CD14-positive monocyte (primary cell): ENCODE measurements around the gene CBX2. TPM values are rescaled to one million over a fixed set of nuclear protein-coding genes. Genes with fewer than 3 reads are reported as not detected.
A peak's percentile ranks its signal among the peaks of the same experiment; 100 is the strongest.

Experiments used
- DNase-seq, 3 donors: peaks; one replicate each; pipeline ENCODE4 v3.0.0-alpha.2; 2011 to 2022
- H2AFZ ChIP-seq: 2 replicates; pipeline ENCODE4 v1.6.0; 2012; ENCODE audit warnings: mild to moderate bottlenecking, low read depth, low read length, inconsistent platforms; ENCODE audit not compliant: insufficient read depth, poor library complexity, severe bottlenecking
- H3K27ac ChIP-seq, 2 donors: 1 replicate in 1 of 2; 2 replicates in 1 of 2; pipeline ENCODE4 v1.5.1; 2012 to 2013; ENCODE audit warnings: low read length in 2 of 2, control low read depth in 1 of 2, inconsistent platforms in 1 of 2, low read depth in 1 of 2, mild to moderate bottlenecking in 1 of 2
- H3K27me3 ChIP-seq, 2 donors: one replicate each; pipeline versions ENCODE4 v1.6.0 to v1.6.1; 2011 to 2013; ENCODE audit warnings: low read length in 2 of 2; ENCODE audit not compliant: control insufficient read depth in 2 of 2, insufficient read depth in 2 of 2
- H3K36me3 ChIP-seq, 2 donors: replicated peaks in 1 of 2; 1 replicate in 1 of 2; 2 replicates in 1 of 2; pipeline versions ENCODE4 v1.5.1 to v1.6.1; 2012 to 2013; ENCODE audit warnings: low read length in 2 of 2, control low read depth in 1 of 2, inconsistent platforms in 1 of 2, mild to moderate bottlenecking in 1 of 2; ENCODE audit not compliant: insufficient read depth in 2 of 2, control insufficient read depth in 1 of 2
- H3K4me1 ChIP-seq, 2 donors: 1 replicate in 1 of 2; 2 replicates in 1 of 2; pipeline versions ENCODE4 v1.5.1 to v1.6.1; 2012 to 2013; ENCODE audit warnings: low read length in 2 of 2, control low read depth in 1 of 2, inconsistent platforms in 1 of 2, mild to moderate bottlenecking in 1 of 2, moderate library complexity in 1 of 2; ENCODE audit not compliant: insufficient read depth in 2 of 2, control insufficient read depth in 1 of 2
- H3K4me2 ChIP-seq: replicated peaks from 2 replicates; pipeline ENCODE3; 2012; ENCODE audit warnings: low read length, moderate library complexity, mild to moderate bottlenecking; ENCODE audit not compliant: poor library complexity, severe bottlenecking; ENCODE audit errors: extremely low read depth
- H3K4me3 ChIP-seq, 3 experiments: fragments of 200-600 bp in 1 of 3; sonication (generic) in 1 of 3; replicated peaks in 1 of 3; 1 replicate in 2 of 3; 2 replicates in 1 of 3; pipeline ENCODE4 v1.5.1; 2011 to 2013; ENCODE audit warnings: low read length in 3 of 3, mild to moderate bottlenecking in 3 of 3, control low read depth in 2 of 3, low read depth in 2 of 3, inconsistent platforms in 1 of 3, moderate library complexity in 1 of 3
- H3K79me2 ChIP-seq: 2 replicates; pipeline ENCODE4 v1.6.0; 2012; ENCODE audit warnings: mild to moderate bottlenecking, control low read depth, inconsistent platforms, low read length, moderate library complexity; ENCODE audit not compliant: insufficient read depth
- H3K9ac ChIP-seq: 2 replicates; pipeline ENCODE4 v1.6.0; 2017; ENCODE audit warnings: low read length, mild to moderate bottlenecking; ENCODE audit not compliant: insufficient read depth, poor library complexity, severe bottlenecking
- H3K9me3 ChIP-seq, 2 donors: replicated peaks in 1 of 2; 1 replicate in 1 of 2; 2 replicates in 1 of 2; pipeline versions ENCODE4 v1.5.1 to v1.6.1; 2012 to 2013; ENCODE audit warnings: low read length in 2 of 2, control low read depth in 1 of 2; ENCODE audit not compliant: control insufficient read depth in 1 of 2, insufficient read depth in 1 of 2
- H4K20me1 ChIP-seq: 2 replicates; pipeline ENCODE4 v1.6.0; 2012; ENCODE audit warnings: mild to moderate bottlenecking, low read length, control low read depth, moderate library complexity; ENCODE audit not compliant: insufficient read depth
- H3K27ac Mint-ChIP-seq, 7 donors: one replicate each; pipeline ENCODE4 v1.8.0; 2020; ENCODE audit warnings: mild to moderate bottlenecking in 7 of 7, mixed read lengths in 7 of 7, moderate library complexity in 6 of 7, inconsistent platforms in 2 of 7
- H3K27me3 Mint-ChIP-seq, 3 donors: one replicate each; pipeline ENCODE4 v1.8.0; 2021 to 2022; ENCODE audit warnings: low read depth in 3 of 3, mild to moderate bottlenecking in 3 of 3, mixed read lengths in 3 of 3, moderate library complexity in 3 of 3, inconsistent platforms in 1 of 3
- H3K36me3 Mint-ChIP-seq, 2 donors: one replicate each; pipeline ENCODE4 v1.8.0; 2020; ENCODE audit warnings: mixed read lengths in 2 of 2, inconsistent platforms in 1 of 2, mild to moderate bottlenecking in 1 of 2
- H3K4me1 Mint-ChIP-seq: one replicate; pipeline ENCODE4 v1.8.0; 2020; ENCODE audit warnings: mild to moderate bottlenecking, mixed read lengths
- H3K4me3 Mint-ChIP-seq, 2 donors: one replicate each; pipeline ENCODE4 v1.8.0; 2020; ENCODE audit warnings: mild to moderate bottlenecking in 2 of 2, mixed read lengths in 2 of 2, moderate library complexity in 1 of 2
- H3K9me3 Mint-ChIP-seq, 7 donors: one replicate each; pipeline ENCODE4 v1.8.0; 2020 to 2022; ENCODE audit warnings: mixed read lengths in 7 of 7, mild to moderate bottlenecking in 6 of 7, moderate library complexity in 6 of 7, inconsistent platforms in 2 of 7
- WGBS: methylation state at CpG from one replicate; pipeline ENCODE4 v1.1.5; 2013; ENCODE audit warnings: missing lambda C conversion rate; ENCODE audit not compliant: insufficient coverage; 5-methylcytosine and 5-hydroxymethylcytosine counted together
- intact Hi-C, 2 donors: fragments of 100-400 bp; cut with micrococcal nuclease; formaldehyde crosslinking; loops; one replicate each; pipeline versions ENCODE4 v1.15.0 to v1.15.1; 2023
- polyA plus RNA-seq, 3 donors: library from polyadenylated mRNA; depleted of rRNA in 1 of 3; unstranded in 2 of 3; stranded (reverse) in 1 of 3; fragments of 300-500 nt in 2 of 3; fragments of >200 nt in 1 of 3; fragmentation: Illumina TruSeq in 2 of 3; gene quantifications; 1 replicate in 2 of 3; 2 replicates in 1 of 3; pipeline ENCODE4 v1.2.3, GENCODE V29; 2012 to 2021
- TF ChIP-seq, protein P1 (sequence below): fragments of 200-600 bp; IDR thresholded peaks from one replicate; pipeline ENCODE4 v1.8.0; 2022; ENCODE audit warnings: antibody characterized with exemption, mild to moderate bottlenecking

Gene CBX2
- polyA plus RNA-seq, 3 donors = 0.09 to 0.95 TPM; not detected in 1

DNA sequence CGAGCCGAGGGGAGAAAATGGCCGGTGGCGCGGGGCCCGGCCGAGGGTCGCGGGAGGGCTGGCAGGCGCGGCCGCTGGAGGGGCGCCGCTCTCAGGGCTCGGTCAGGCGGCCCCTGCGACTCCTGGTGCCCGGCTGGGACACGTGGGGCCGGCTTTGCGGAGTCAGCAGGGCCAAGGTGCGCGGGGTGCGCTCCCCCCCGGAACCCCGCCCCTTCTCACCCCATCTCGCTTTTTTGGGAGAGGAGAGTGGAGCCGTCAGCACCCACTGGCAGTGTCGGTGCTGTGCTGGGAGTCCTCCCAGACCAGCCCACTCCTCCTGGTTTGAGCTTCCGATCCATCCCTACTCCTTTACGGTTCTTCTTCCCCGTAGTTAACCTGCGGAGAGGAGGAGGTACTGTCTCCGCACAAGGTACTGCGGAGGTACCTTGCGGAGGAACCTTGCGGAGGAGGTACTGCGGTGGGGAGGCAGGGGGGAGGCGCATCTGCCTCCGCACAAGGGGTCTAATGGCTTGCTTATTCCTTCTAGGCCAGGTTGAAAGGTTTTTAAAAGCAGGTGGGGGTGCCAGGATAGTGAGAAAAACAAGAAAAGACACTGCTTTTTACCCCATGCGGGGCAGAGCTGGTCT is 38.0 kb downstream of the CBX2 start:
- no peak overlapping the region for H3K4me2 ChIP-seq
- DNase-seq = no peak
- H3K4me3 ChIP-seq = no peak overlapping the region
- H3K27ac ChIP-seq = no peak overlapping the region
- Mint-ChIP-seq H3K9me3 (peaks cover 0 to 28% (median 21%) of the 10 kb centered on the region in 7 donors), H3K4me1 (peaks cover 24% of the 10 kb centered on the region), H3K27ac (no peak overlapping the region), H3K27me3 (peaks cover 67 to 94% (median 73%) of the 10 kb centered on the region in 3 donors), H3K4me3 (peak overlapping the region in 1 of 2 donors; percentile 81), H3K36me3 (peaks cover 3 to 17% of the 10 kb centered on the region in 2 donors)
- H3K9ac ChIP-seq = no peak overlapping the region
- H2AFZ ChIP-seq = no peak overlapping the region
- H4K20me1 ChIP-seq = peaks cover 16% of the 10 kb centered on the region
- no peaks in the 10 kb centered on the region for H3K79me2 ChIP-seq
- H3K36me3 ChIP-seq = no peaks in the 10 kb centered on the region
- WGBS = 36% methylated on average over 30 of the region's 41 CpGs
- peaks cover 26 to 34% of the 10 kb centered on the region in 2 donors for H3K4me1 ChIP-seq
- H3K9me3 ChIP-seq = peaks cover 4 to 30% of the 10 kb centered on the region in 2 donors
- TF ChIP-seq, protein P1, sequence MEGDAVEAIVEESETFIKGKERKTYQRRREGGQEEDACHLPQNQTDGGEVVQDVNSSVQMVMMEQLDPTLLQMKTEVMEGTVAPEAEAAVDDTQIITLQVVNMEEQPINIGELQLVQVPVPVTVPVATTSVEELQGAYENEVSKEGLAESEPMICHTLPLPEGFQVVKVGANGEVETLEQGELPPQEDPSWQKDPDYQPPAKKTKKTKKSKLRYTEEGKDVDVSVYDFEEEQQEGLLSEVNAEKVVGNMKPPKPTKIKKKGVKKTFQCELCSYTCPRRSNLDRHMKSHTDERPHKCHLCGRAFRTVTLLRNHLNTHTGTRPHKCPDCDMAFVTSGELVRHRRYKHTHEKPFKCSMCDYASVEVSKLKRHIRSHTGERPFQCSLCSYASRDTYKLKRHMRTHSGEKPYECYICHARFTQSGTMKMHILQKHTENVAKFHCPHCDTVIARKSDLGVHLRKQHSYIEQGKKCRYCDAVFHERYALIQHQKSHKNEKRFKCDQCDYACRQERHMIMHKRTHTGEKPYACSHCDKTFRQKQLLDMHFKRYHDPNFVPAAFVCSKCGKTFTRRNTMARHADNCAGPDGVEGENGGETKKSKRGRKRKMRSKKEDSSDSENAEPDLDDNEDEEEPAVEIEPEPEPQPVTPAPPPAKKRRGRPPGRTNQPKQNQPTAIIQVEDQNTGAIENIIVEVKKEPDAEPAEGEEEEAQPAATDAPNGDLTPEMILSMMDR = no peak
- peaks cover 62 to 84% of the 10 kb centered on the region in 2 donors for H3K27me3 ChIP-seq
- intact Hi-C loops = no loop called here

DNA sequence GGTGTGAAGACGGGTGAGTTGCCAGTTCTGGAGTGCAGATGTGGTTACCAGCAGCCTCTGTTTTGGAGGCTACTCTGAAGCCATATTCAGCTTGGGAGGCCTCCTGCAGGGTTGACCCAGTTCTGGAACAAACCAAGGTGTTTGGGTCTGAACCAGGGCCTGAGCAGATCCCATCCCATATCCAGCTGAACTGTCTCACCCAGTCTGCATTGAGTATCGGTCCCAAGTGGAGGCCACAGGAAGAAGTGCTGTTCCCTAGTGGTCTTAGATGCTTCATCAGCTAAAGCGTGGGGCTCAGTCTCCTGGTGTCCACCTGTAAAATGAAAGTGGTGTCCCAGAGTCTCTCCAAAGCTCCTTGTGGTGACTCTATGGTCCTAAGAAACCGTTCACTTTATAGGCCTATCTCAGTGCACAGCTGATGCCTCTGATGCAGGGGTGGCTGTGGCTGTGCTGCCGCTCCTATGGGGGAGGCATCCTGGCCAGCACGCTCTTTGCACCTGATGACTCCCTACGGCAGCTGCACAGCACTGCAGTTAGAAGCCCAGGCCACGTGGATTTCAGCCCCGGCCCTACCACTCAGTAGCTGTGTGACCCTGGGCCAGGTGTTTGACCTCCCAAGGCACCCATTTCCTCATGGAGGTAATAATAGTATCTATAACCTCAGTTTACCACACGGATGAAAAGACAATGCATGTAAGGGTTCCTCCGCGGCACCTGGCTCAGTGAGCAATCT is 40.2 kb downstream of the CBX2 start:
- no peaks in the 10 kb centered on the region for H3K79me2 ChIP-seq
- H3K36me3 Mint-ChIP-seq = peaks cover 0 to 12% of the 10 kb centered on the region in 2 donors
- H3K9me3 Mint-ChIP-seq = peaks cover 0 to 15% (median 11%) of the 10 kb centered on the region in 7 donors
- H3K27me3 Mint-ChIP-seq = peaks cover 55 to 89% (median 65%) of the 10 kb centered on the region in 3 donors
- peaks cover 11% of the 10 kb centered on the region for H3K4me1 Mint-ChIP-seq
- H3K9me3 ChIP-seq = peaks cover 0 to 16% of the 10 kb centered on the region in 2 donors
- no peak overlapping the region for H2AFZ ChIP-seq
- no peak overlapping the region for H3K9ac ChIP-seq
- intact Hi-C loops = no loop called here
- WGBS = 96% methylated on average over 6 of the region's 12 CpGs
- H3K4me2 ChIP-seq = no peak overlapping the region
- H3K4me3 Mint-ChIP-seq = peak overlapping the region in 1 of 2 donors; percentile 61
- H3K4me1 ChIP-seq = peaks cover 11 to 12% of the 10 kb centered on the region in 2 donors
- H3K36me3 ChIP-seq = no peaks in the 10 kb centered on the region
- H3K27ac Mint-ChIP-seq = no peak overlapping the region
- H3K27me3 ChIP-seq = peaks cover 41 to 66% of the 10 kb centered on the region in 2 donors
- no peak overlapping the region for H3K4me3 ChIP-seq
- TF ChIP-seq, protein P1 = no peak
- no peak for DNase-seq
- peaks cover 5% of the 10 kb centered on the region for H4K20me1 ChIP-seq
- no peak overlapping the region for H3K27ac ChIP-seq
